Activated naive CD4-positive, alpha-beta T cell treated with anti-CD3 and anti-CD28 coated beads, Interleukin-2, amount 50 U/mL, for 72 hours (primary cell): Measurements from ENCODE around the gene SLC37A3. TPM values are rescaled to one million over a fixed set of nuclear protein-coding genes. Genes with fewer than 3 reads are reported as not detected.
"Not testable (repeated sequence)": the region's sequence is repeated elsewhere in the genome, so short reads cannot be mapped to it uniquely, and the experiment has no call there.

ENCODE experiments used
- ATAC-seq, 2 donors: fragments of 150-1000 bp; cut with Tn5 transposase; 2 replicates each; pipeline ENCODE4 v1.10.0; 2021; ENCODE audit warnings: mild to moderate bottlenecking in 2 of 2, moderate library complexity in 2 of 2
- DNase-seq, 2 donors: peaks; one replicate each; pipeline ENCODE4 v3.0.0; 2021 to 2022; ENCODE audit warnings: low spot score in 2 of 2
- H3K27ac Mint-ChIP-seq, 2 donors: one replicate each; pipeline ENCODE4 v1.8.0; 2022; ENCODE audit warnings: mild to moderate bottlenecking in 2 of 2, mixed read lengths in 2 of 2
- H3K36me3 Mint-ChIP-seq, 2 donors: one replicate each; pipeline ENCODE4 v1.8.0; 2022; ENCODE audit warnings: mixed read lengths in 2 of 2
- H3K9me3 Mint-ChIP-seq, 2 donors: one replicate each; pipeline ENCODE4 v1.8.0; 2022; ENCODE audit warnings: mixed read lengths in 2 of 2
- total RNA-seq, 2 donors: library from RNA; stranded (reverse); gene quantifications; one replicate each; pipeline ENCODE4 v1.2.3, GENCODE V29; 2022

SLC37A3 gene
- total RNA-seq, 2 donors from 2014 or later, result 55.6 to 57.8 TPM

- Mint-ChIP-seq H3K9me3 (no peaks in the 10 kb centered on the region), H3K36me3 (peaks cover 3 to 9% of the 10 kb centered on the region in 2 donors), H3K27ac (peak overlapping the region in 1 of 2 donors; percentile 13)
- ATAC-seq (no peak), DNase-seq (no peak)
Measured at GRCh38 chr7:140369294-140369693, 29.0 kb downstream of the SLC37A3 start.

- H3K9me3 Mint-ChIP-seq, result no peaks in the 10 kb centered on the region
- no peak for DNase-seq
- H3K36me3 Mint-ChIP-seq, result peaks cover 9% of the 10 kb centered on the region in 2 donors
- no peak overlapping the region for H3K27ac Mint-ChIP-seq
- no peak for ATAC-seq
Measured at GRCh38 chr7:140367528-140367927, 30.8 kb downstream of the SLC37A3 start.

- Mint-ChIP-seq H3K27ac (peak overlapping the region in 1 of 2 donors; percentile 50), H3K9me3 (no peaks in the 10 kb centered on the region), H3K36me3 (peaks cover 9 to 19% of the 10 kb centered on the region in 2 donors)
- ATAC-seq (no peak), DNase-seq (no peak)
Measured at GRCh38 chr7:140364819-140365218, 33.5 kb downstream of the SLC37A3 start.

GRCh38 chr7:140360697-140361229 is 37.6 kb downstream of the SLC37A3 start:
- ATAC-seq (peak in 1 of 2 donors; percentile 11), DNase-seq (no peak)
- Mint-ChIP-seq H3K27ac (peak overlapping the region in 1 of 2 donors; percentile 63), H3K36me3 (peaks cover under 1 to 45% of the 10 kb centered on the region in 2 donors), H3K9me3 (no peaks in the 10 kb centered on the region)

GRCh38 chr7:140358412-140359051 is 39.8 kb downstream of the SLC37A3 start:
- ATAC-seq (peak; percentile 60 to 83), DNase-seq (no peak)
- no peaks in the 10 kb centered on the region for H3K9me3 Mint-ChIP-seq
- H3K27ac Mint-ChIP-seq, result peak overlapping the region; percentile 90 to 98
- peaks cover 6 to 45% of the 10 kb centered on the region in 2 donors for H3K36me3 Mint-ChIP-seq

GRCh38 chr7:140358024-140358411 is 40.3 kb downstream of the SLC37A3 start:
- DNase-seq (no peak), ATAC-seq (no peak)
- H3K36me3 Mint-ChIP-seq, result peaks cover 6 to 50% of the 10 kb centered on the region in 2 donors
- H3K9me3 Mint-ChIP-seq, result no peaks in the 10 kb centered on the region
- H3K27ac Mint-ChIP-seq, result peak overlapping the region; percentile 90 to 98

GRCh38 chr7:140350056-140350455 is 48.3 kb downstream of the SLC37A3 start:
- ATAC-seq (no peak), DNase-seq (no peak)
- H3K27ac Mint-ChIP-seq, result peak overlapping the region in 1 of 2 donors; percentile 30
- H3K9me3 Mint-ChIP-seq, result no peaks in the 10 kb centered on the region
- H3K36me3 Mint-ChIP-seq, result peaks cover 11 to 16% of the 10 kb centered on the region in 2 donors

GRCh38 chr7:140349144-140349771 is 49.1 kb downstream of the SLC37A3 start:
- Mint-ChIP-seq H3K9me3 (no peaks in the 10 kb centered on the region), H3K27ac (peak overlapping the region; percentile 51 to 86), H3K36me3 (peaks cover 11 to 16% of the 10 kb centered on the region in 2 donors)
- no peak for DNase-seq
- no peak for ATAC-seq

- ATAC-seq (no peak), DNase-seq (no peak)
- Mint-ChIP-seq H3K9me3 (no peaks in the 10 kb centered on the region), H3K27ac (no peak overlapping the region), H3K36me3 (peaks cover 12 to 16% of the 10 kb centered on the region in 2 donors)
Measured at GRCh38 chr7:140348161-140348849, 50.0 kb downstream of the SLC37A3 start.

GRCh38 chr7:140347218-140347617 is 51.1 kb downstream of the SLC37A3 start:
- DNase-seq (no peak), ATAC-seq (no peak)
- Mint-ChIP-seq H3K36me3 (peaks cover 16 to 24% of the 10 kb centered on the region in 2 donors), H3K9me3 (no peaks in the 10 kb centered on the region), H3K27ac (no peak overlapping the region)

- Mint-ChIP-seq H3K27ac (peak overlapping the region in 1 of 2 donors; percentile 30), H3K36me3 (peaks cover 7 to 14% of the 10 kb centered on the region in 2 donors), H3K9me3 (no peaks in the 10 kb centered on the region)
- DNase-seq (no peak), ATAC-seq (no peak)
Measured at GRCh38 chr7:140345426-140345825, 52.9 kb downstream of the SLC37A3 start.

GRCh38 chr7:140342727-140343514 is 55.4 kb downstream of the SLC37A3 start:
- DNase-seq (no peak), ATAC-seq (no peak)
- Mint-ChIP-seq H3K36me3 (peaks cover 7 to 21% of the 10 kb centered on the region in 2 donors), H3K9me3 (no peaks in the 10 kb centered on the region), H3K27ac (no peak overlapping the region)

GRCh38 chr7:140338959-140339358 is 59.4 kb downstream of the SLC37A3 start:
- Mint-ChIP-seq H3K27ac (peak overlapping the region in 1 of 2 donors; percentile 78), H3K36me3 (peaks cover 7 to 32% of the 10 kb centered on the region in 2 donors)
- DNase-seq, H3K9me3 Mint-ChIP-seq, ATAC-seq: not testable (repeated sequence)

- H3K9me3 Mint-ChIP-seq, result no peaks in the 10 kb centered on the region
- H3K36me3 Mint-ChIP-seq, result peaks cover 0 to 10% of the 10 kb centered on the region in 2 donors
Measured at GRCh38 chr7:140334341-140335057, 63.8 kb downstream of the SLC37A3 start.

GRCh38 chr7:140333686-140334085 is 64.6 kb downstream of the SLC37A3 start:
- H3K36me3 Mint-ChIP-seq, result peaks cover 0 to 10% of the 10 kb centered on the region in 2 donors
- no peaks in the 10 kb centered on the region for H3K9me3 Mint-ChIP-seq
- no peak for ATAC-seq
- peak overlapping the region in 1 of 2 donors; percentile 46 for H3K27ac Mint-ChIP-seq
- DNase-seq, result no peak

More at GRCh38 chr7:140334341-140335057, 63.8 kb downstream of the SLC37A3 start:
- ATAC-seq, result no peak
- no peak for DNase-seq
- H3K27ac Mint-ChIP-seq, result peak overlapping the region in 1 of 2 donors; percentile 36

GRCh38 chr7:140333223-140333622 is 65.1 kb downstream of the SLC37A3 start:
- Mint-ChIP-seq H3K9me3 (no peaks in the 10 kb centered on the region), H3K36me3 (peaks cover 0 to 10% of the 10 kb centered on the region in 2 donors), H3K27ac (peak overlapping the region in 1 of 2 donors; percentile 52)
- ATAC-seq, result no peak
- DNase-seq, result no peak
